Keratinocyte (primary cell): ENCODE results near the gene SAC3D1. TPM values are rescaled to one million over a fixed set of nuclear protein-coding genes. Genes with fewer than 3 reads are reported as not detected.

Experiments used
- DNase-seq: peaks from one replicate; pipeline ENCODE4 v3.0.0-alpha.2; 2011; ENCODE audit warnings: low read depth, missing footprints, low spot score
- FAIRE-seq: peaks from 2 replicates; lab custom pipeline; 2011; peaks lifted over from hg19 to GRCh38; lab: Jason Lieb, UNC
- H2AFZ ChIP-seq: 2 replicates; pipeline ENCODE4 v1.6.0; 2012; ENCODE audit warnings: low read length, control low read depth, inconsistent platforms; ENCODE audit not compliant: control insufficient read depth
- H3K27ac ChIP-seq: 2 replicates; pipeline ENCODE4 v1.5.1; 2011; ENCODE audit warnings: low read length; ENCODE audit not compliant: control insufficient read depth, insufficient read depth
- H3K27me3 ChIP-seq: 3 replicates; pipeline ENCODE4 v1.6.0; 2011; ENCODE audit warnings: low read length; ENCODE audit not compliant: control insufficient read depth, insufficient read depth; ENCODE audit errors: extremely low read depth
- H3K36me3 ChIP-seq, 2 experiments: 2 replicates in 1 of 2; 3 replicates in 1 of 2; pipeline ENCODE4 v1.5.1; 2011; ENCODE audit warnings: low read length in 2 of 2, mild to moderate bottlenecking in 1 of 2; ENCODE audit not compliant: control insufficient read depth in 2 of 2, insufficient read depth in 2 of 2; ENCODE audit errors: extremely low read depth in 1 of 2
- H3K4me1 ChIP-seq: 3 replicates; pipeline ENCODE4 v1.5.1; 2011; ENCODE audit warnings: low read length; ENCODE audit not compliant: control insufficient read depth, insufficient read depth; ENCODE audit errors: extremely low read depth
- H3K4me2 ChIP-seq: 3 replicates; pipeline ENCODE4 v1.6.0; 2011; ENCODE audit warnings: low read depth, low read length; ENCODE audit not compliant: control insufficient read depth, insufficient read depth; ENCODE audit errors: extremely low read depth
- H3K4me3 ChIP-seq, 3 experiments: fragments of 200-600 bp in 1 of 3; sonication (generic) in 1 of 3; 2 replicates in 2 of 3; 3 replicates in 1 of 3; pipeline ENCODE4 v1.5.1; 2011 to 2016; ENCODE audit warnings: low read length in 3 of 3, mild to moderate bottlenecking in 3 of 3, control low read depth in 2 of 3, inconsistent platforms in 1 of 3, low read depth in 1 of 3, mixed read lengths in 1 of 3, mixed run types in 1 of 3, moderate library complexity in 1 of 3; ENCODE audit not compliant: control insufficient read depth in 2 of 3, insufficient read depth in 2 of 3; ENCODE audit errors: extremely low read depth in 1 of 3
- H3K79me2 ChIP-seq: 2 replicates; pipeline ENCODE4 v1.6.0; 2012; ENCODE audit warnings: low read length; ENCODE audit not compliant: control insufficient read depth, insufficient read depth
- H3K9ac ChIP-seq: 3 replicates; pipeline ENCODE4 v1.6.0; 2011; ENCODE audit warnings: low read length; ENCODE audit not compliant: control insufficient read depth, insufficient read depth; ENCODE audit errors: extremely low read depth
- H3K9me1 ChIP-seq: 3 replicates; pipeline ENCODE4 v1.6.0; 2011; ENCODE audit warnings: low read length; ENCODE audit not compliant: control insufficient read depth, insufficient read depth; ENCODE audit errors: extremely low read depth
- H3K9me3 ChIP-seq: 2 replicates; pipeline ENCODE4 v1.5.1; 2012; ENCODE audit warnings: low read depth, low read length; ENCODE audit not compliant: control insufficient read depth
- H4K20me1 ChIP-seq: 3 replicates; pipeline ENCODE4 v1.6.0; 2011; ENCODE audit warnings: low read length; ENCODE audit not compliant: control insufficient read depth, insufficient read depth; ENCODE audit errors: extremely low read depth
- EZH2 ChIP-seq: IDR thresholded peaks from one replicate; pipeline ENCODE4 v1.6.1; 2012; ENCODE audit warnings: inconsistent platforms, mild to moderate bottlenecking, low read length, moderate library complexity
- dilution Hi-C: fragments of 300-500 bp; cut with MboI; formaldehyde crosslinking; loops from one replicate; pipeline ENCODE4 v1.7.0; 2020; ENCODE audit warnings: low sequenced_read_pairs; ENCODE audit not compliant: extremely low pct_ligation_motif_present
- polyA plus RNA-seq, 5 experiments: library from polyadenylated mRNA; depleted of rRNA in 3 of 5; stranded (reverse) in 3 of 5; stranded (forward) in 1 of 5; unstranded in 1 of 5; fragments of >200 nt; gene quantifications; 1 replicate in 1 of 5; 2 replicates in 3 of 5; 3 replicates in 1 of 5; pipeline versions ENCODE4 v1.2.1 to v1.2.3, GENCODE V29; 2011 to 2012; ENCODE audit warnings: missing spikeins in 2 of 5, low read depth in 1 of 5, low replicate concordance in 1 of 5
- TF ChIP-seq, protein P1 (sequence below), 3 experiments: IDR thresholded peaks in 1 of 3; conservative IDR thresholded peaks in 1 of 3; optimal IDR thresholded peaks in 1 of 3; 2 replicates in 2 of 3; 3 replicates in 1 of 3; pipeline versions ENCODE3 to v1.5.1; 2011; ENCODE audit warnings: low read length in 3 of 3, mild to moderate bottlenecking in 3 of 3, moderate library complexity in 2 of 3, control low read depth in 1 of 3, inconsistent platforms in 1 of 3; ENCODE audit not compliant: insufficient read depth in 2 of 3; ENCODE audit errors: extremely low read depth in 1 of 3

The SAC3D1 gene
- polyA plus RNA-seq, 1 donor (not counting 4 experiments of a cell fraction or from before 2014, with no cell fraction given), result 4.9 TPM

GRCh38 chr11:65045061-65045460 lies 4.1 kb downstream of the SAC3D1 start:
- TF ChIP-seq, protein P1, sequence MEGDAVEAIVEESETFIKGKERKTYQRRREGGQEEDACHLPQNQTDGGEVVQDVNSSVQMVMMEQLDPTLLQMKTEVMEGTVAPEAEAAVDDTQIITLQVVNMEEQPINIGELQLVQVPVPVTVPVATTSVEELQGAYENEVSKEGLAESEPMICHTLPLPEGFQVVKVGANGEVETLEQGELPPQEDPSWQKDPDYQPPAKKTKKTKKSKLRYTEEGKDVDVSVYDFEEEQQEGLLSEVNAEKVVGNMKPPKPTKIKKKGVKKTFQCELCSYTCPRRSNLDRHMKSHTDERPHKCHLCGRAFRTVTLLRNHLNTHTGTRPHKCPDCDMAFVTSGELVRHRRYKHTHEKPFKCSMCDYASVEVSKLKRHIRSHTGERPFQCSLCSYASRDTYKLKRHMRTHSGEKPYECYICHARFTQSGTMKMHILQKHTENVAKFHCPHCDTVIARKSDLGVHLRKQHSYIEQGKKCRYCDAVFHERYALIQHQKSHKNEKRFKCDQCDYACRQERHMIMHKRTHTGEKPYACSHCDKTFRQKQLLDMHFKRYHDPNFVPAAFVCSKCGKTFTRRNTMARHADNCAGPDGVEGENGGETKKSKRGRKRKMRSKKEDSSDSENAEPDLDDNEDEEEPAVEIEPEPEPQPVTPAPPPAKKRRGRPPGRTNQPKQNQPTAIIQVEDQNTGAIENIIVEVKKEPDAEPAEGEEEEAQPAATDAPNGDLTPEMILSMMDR (optimal IDR thresholded peaks at IDR 0.05 in 1 of 3, IDR thresholded peaks at IDR 0.05 in 1 of 3, conservative IDR thresholded peaks at IDR 0.05 in 1 of 3; ENCODE audit: extremely low read depth in 1 of 3, insufficient read depth in 2 of 3, low read length in 3 of 3), result no peak
- no peak for TF ChIP-seq EZH2
- H3K27me3 ChIP-seq, result no peaks in the 10 kb centered on the region
- H3K4me2 ChIP-seq, result no peak overlapping the region
- no peaks in the 10 kb centered on the region for H4K20me1 ChIP-seq
- dilution Hi-C loops, result no loop called here
- H2AFZ ChIP-seq, result no peak overlapping the region
- no peaks in the 10 kb centered on the region for H3K9me3 ChIP-seq
- H3K4me3 ChIP-seq, result no peak overlapping the region
- H3K9me1 ChIP-seq, result no peaks in the 10 kb centered on the region
- H3K79me2 ChIP-seq, result peaks cover 5% of the 10 kb centered on the region
- H3K9ac ChIP-seq, result no peak overlapping the region
- H3K36me3 ChIP-seq, result peaks cover 3 to 7% of the 10 kb centered on the region in 2 experiments
- peaks cover 20% of the 10 kb centered on the region for H3K4me1 ChIP-seq
- FAIRE-seq (no peak), DNase-seq (no peak)
- H3K27ac ChIP-seq, result no peak overlapping the region

GRCh38 chr11:65045728-65046127 lies 4.7 kb downstream of the SAC3D1 start:
- no peaks in the 10 kb centered on the region for H3K9me3 ChIP-seq
- dilution Hi-C loops, result no loop called here
- H3K27ac ChIP-seq, result no peak overlapping the region
- FAIRE-seq (no peak), DNase-seq (no peak)
- H2AFZ ChIP-seq, result no peak overlapping the region
- H4K20me1 ChIP-seq, result no peaks in the 10 kb centered on the region
- peaks cover 17% of the 10 kb centered on the region for H3K4me1 ChIP-seq
- TF ChIP-seq, protein P1 (optimal IDR thresholded peaks at IDR 0.05 in 1 of 3, IDR thresholded peaks at IDR 0.05 in 1 of 3, conservative IDR thresholded peaks at IDR 0.05 in 1 of 3; ENCODE audit: extremely low read depth in 1 of 3, insufficient read depth in 2 of 3, low read length in 3 of 3), result no peak
- H3K4me3 ChIP-seq, result no peak overlapping the region
- H3K9ac ChIP-seq, result no peak overlapping the region
- no peaks in the 10 kb centered on the region for H3K9me1 ChIP-seq
- peaks cover 5% of the 10 kb centered on the region for H3K79me2 ChIP-seq
- H3K36me3 ChIP-seq, result peaks cover 3 to 7% of the 10 kb centered on the region in 2 experiments
- H3K27me3 ChIP-seq, result no peaks in the 10 kb centered on the region
- H3K4me2 ChIP-seq, result no peak overlapping the region
